Measurements from ENCODE around the gene RXRG. TPM values are rescaled to one million over a fixed set of nuclear protein-coding genes. Genes with fewer than 3 reads are reported as not detected.

Gene RXRG
- total RNA-seq, 1 experiment from 2014 or later = not detected

- H3K27ac ChIP-seq (ENCODE audit: low read depth, low read length, poor library complexity, severe bottlenecking) = no peak overlapping the region
- CTCF ChIA-PET = no interaction called here
- TF ChIP-seq, protein P1, sequence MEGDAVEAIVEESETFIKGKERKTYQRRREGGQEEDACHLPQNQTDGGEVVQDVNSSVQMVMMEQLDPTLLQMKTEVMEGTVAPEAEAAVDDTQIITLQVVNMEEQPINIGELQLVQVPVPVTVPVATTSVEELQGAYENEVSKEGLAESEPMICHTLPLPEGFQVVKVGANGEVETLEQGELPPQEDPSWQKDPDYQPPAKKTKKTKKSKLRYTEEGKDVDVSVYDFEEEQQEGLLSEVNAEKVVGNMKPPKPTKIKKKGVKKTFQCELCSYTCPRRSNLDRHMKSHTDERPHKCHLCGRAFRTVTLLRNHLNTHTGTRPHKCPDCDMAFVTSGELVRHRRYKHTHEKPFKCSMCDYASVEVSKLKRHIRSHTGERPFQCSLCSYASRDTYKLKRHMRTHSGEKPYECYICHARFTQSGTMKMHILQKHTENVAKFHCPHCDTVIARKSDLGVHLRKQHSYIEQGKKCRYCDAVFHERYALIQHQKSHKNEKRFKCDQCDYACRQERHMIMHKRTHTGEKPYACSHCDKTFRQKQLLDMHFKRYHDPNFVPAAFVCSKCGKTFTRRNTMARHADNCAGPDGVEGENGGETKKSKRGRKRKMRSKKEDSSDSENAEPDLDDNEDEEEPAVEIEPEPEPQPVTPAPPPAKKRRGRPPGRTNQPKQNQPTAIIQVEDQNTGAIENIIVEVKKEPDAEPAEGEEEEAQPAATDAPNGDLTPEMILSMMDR (conservative IDR thresholded peaks at IDR 0.05; ENCODE audit: low read depth, low read length) = no peak
- no peak for TF ChIP-seq EZH2 (IDR thresholded peaks at IDR 0.05; ENCODE audit: borderline replicate concordance, low read depth, low read length, poor library complexity, severe bottlenecking)
- BruUV-seq (replicated peaks) = no TSS peak
- H3K4me1 ChIP-seq (ENCODE audit: insufficient read depth, low read length, poor library complexity, severe bottlenecking) = peaks cover 3% of the 10 kb centered on the region
- H3K4me3 ChIP-seq (ENCODE audit: low read depth, low read length, poor library complexity, severe bottlenecking) = no peak overlapping the region
- H3K36me3 ChIP-seq (ENCODE audit: insufficient read depth, low read length, poor library complexity, severe bottlenecking) = no peaks in the 10 kb centered on the region
- DNase-seq (ENCODE audit: low spot score) = no peak
- no peaks in the 10 kb centered on the region for H3K9me3 ChIP-seq (ENCODE audit: low read depth, low read length, poor library complexity, severe bottlenecking)
- peaks cover 97% of the 10 kb centered on the region for H3K27me3 ChIP-seq (replicated peaks; ENCODE audit: insufficient read depth, low read depth, low read length, poor library complexity)
- POLR2A ChIA-PET (ENCODE audit: low non-redundant PET) = no interaction called here
- intact Hi-C loops (cut with micrococcal nuclease; ENCODE audit: unreplicated experiment) = no loop called here
Measured at GRCh38 chr1:165352442-165353293, 92.3 kb downstream of the RXRG start.

GRCh38 chr1:165351863-165352441 is 93.0 kb downstream of the RXRG start:
- ChIA-PET CTCF (no interaction called here), POLR2A (ENCODE audit: low non-redundant PET) (no interaction called here)
- peaks cover 97% of the 10 kb centered on the region for H3K27me3 ChIP-seq (replicated peaks; ENCODE audit: insufficient read depth, low read depth, low read length, poor library complexity)
- H3K9me3 ChIP-seq (ENCODE audit: low read depth, low read length, poor library complexity, severe bottlenecking) = no peaks in the 10 kb centered on the region
- H3K4me3 ChIP-seq (ENCODE audit: low read depth, low read length, poor library complexity, severe bottlenecking) = no peak overlapping the region
- intact Hi-C loops (cut with micrococcal nuclease; ENCODE audit: unreplicated experiment) = no loop called here
- no peak overlapping the region for H3K27ac ChIP-seq (ENCODE audit: low read depth, low read length, poor library complexity, severe bottlenecking)
- peak; percentile 48 for TF ChIP-seq EZH2 (IDR thresholded peaks at IDR 0.05; ENCODE audit: borderline replicate concordance, low read depth, low read length, poor library complexity, severe bottlenecking)
- TF ChIP-seq, protein P1 (conservative IDR thresholded peaks at IDR 0.05; ENCODE audit: low read depth, low read length) = no peak
- no peak for DNase-seq (ENCODE audit: low spot score)
- BruUV-seq (replicated peaks) = no TSS peak
- H3K36me3 ChIP-seq (ENCODE audit: insufficient read depth, low read length, poor library complexity, severe bottlenecking) = no peaks in the 10 kb centered on the region
- peaks cover 3% of the 10 kb centered on the region for H3K4me1 ChIP-seq (ENCODE audit: insufficient read depth, low read length, poor library complexity, severe bottlenecking)

Other genes with a start within 250 kb of the RXRG start
- gene LMX1A, start 88.4 kb downstream of the RXRG start, total RNA-seq (2021) = not detected in 2 replicates
- gene LRRC52, start 98.9 kb upstream of the RXRG start, total RNA-seq (2021) = not detected in 2 replicates
- gene MGST3, start 186.1 kb upstream of the RXRG start, total RNA-seq (2021) = 150 and 155 TPM in 2 replicates

Measured in A673 (cell line).